K562 (cell line): ENCODE measurements around the gene TMEM11. TPM values are rescaled to one million over a fixed set of nuclear protein-coding genes. Genes with fewer than 3 reads are reported as not detected.

Source experiments
- ATAC-seq: fragments of 200-7000 bp; cut with Tn5 transposase; 3 replicates; pipeline ENCODE4 v1.9.1; 2020; ENCODE audit warnings: moderate library complexity
- BruUV-seq: library from RNA; stranded (reverse); fragments of 400-500 nt; replicated peaks from 2 replicates; lab custom pipeline; 2021; lab: Mats Ljungman, UMichigan
- CTCF ChIA-PET: fragments of 300-600 bp; formaldehyde crosslinking; extraction: SDS; loops from one replicate; lab custom pipeline; 2021; ENCODE audit warnings: low intra/inter-chr PET ratio; lab: Yijun Ruan, JAX
- POLR2A ChIA-PET: fragments of 300-600, 350-650 bp; sonication (Branson Sonifier 250); formaldehyde crosslinking; extraction: SDS; loops from one replicate; lab custom pipeline; 2021; ENCODE audit warnings: antibody characterized with exemption, inconsistent platforms; lab: Yijun Ruan, JAX
- DNase-seq, 4 experiments: peaks; one replicate each; pipeline versions ENCODE4 v3.0.0 to v3.0.0-alpha.2; 2011 to 2018; ENCODE audit warnings: low spot score in 3 of 4, mixed read lengths in 3 of 4; ENCODE audit errors: extremely low read depth in 1 of 4
- FAIRE-seq: peaks from 2 replicates; lab custom pipeline; 2011; peaks lifted over from hg19 to GRCh38; lab: Jason Lieb, UNC
- H2AFZ ChIP-seq: 2 replicates; pipeline ENCODE4 v1.6.0; 2011; ENCODE audit warnings: low read depth, low read length, control low read depth, inconsistent platforms
- H3K27ac ChIP-seq: fragments of 200-600 bp; 3 replicates; pipeline ENCODE4 v1.8.0; 2011; ENCODE audit warnings: low read depth, mild to moderate bottlenecking, control low read depth, inconsistent platforms, low read length, moderate library complexity, mixed read lengths; ENCODE audit errors: extremely low read depth
- H3K27me3 ChIP-seq, 2 experiments: fragments of 300-600 bp in 1 of 2; 2 replicates in 1 of 2; 3 replicates in 1 of 2; pipeline versions ENCODE4 v1.6.0 to v1.8.0; 2011; ENCODE audit warnings: inconsistent platforms in 2 of 2, low read length in 2 of 2, mild to moderate bottlenecking in 1 of 2, mixed read lengths in 1 of 2, moderate library complexity in 1 of 2; ENCODE audit not compliant: control insufficient read depth in 2 of 2, insufficient read depth in 2 of 2
- H3K36me3 ChIP-seq: fragments of 300-600 bp; 3 replicates; pipeline ENCODE4 v1.8.0; 2011; ENCODE audit warnings: mild to moderate bottlenecking, low read length, inconsistent platforms; ENCODE audit not compliant: control insufficient read depth, insufficient read depth
- H3K4me1 ChIP-seq, 2 experiments: fragments of 200-600 bp in 1 of 2; replicated peaks in 1 of 2; 2 replicates in 1 of 2; 3 replicates in 1 of 2; pipeline versions ENCODE4 v1.5.1 to v1.8.0; 2011; ENCODE audit warnings: inconsistent platforms in 2 of 2, low read length in 2 of 2, mild to moderate bottlenecking in 1 of 2, mixed read lengths in 1 of 2, moderate library complexity in 1 of 2; ENCODE audit not compliant: control insufficient read depth in 2 of 2, insufficient read depth in 2 of 2
- H3K4me2 ChIP-seq: 2 replicates; pipeline ENCODE4 v1.6.1; 2011; ENCODE audit warnings: low read length, control low read depth, inconsistent platforms, mixed read lengths; ENCODE audit not compliant: insufficient read depth
- H3K4me3 ChIP-seq: fragments of 200-600 bp; sonication (generic), shearing (Covaris generic); 2 replicates; pipeline ENCODE4 v1.5.1; 2016; ENCODE audit warnings: control low read depth, inconsistent platforms
- H3K79me2 ChIP-seq: fragments of 200-600 bp; 3 replicates; pipeline ENCODE4 v1.8.0; 2011; ENCODE audit warnings: low read length, inconsistent platforms; ENCODE audit not compliant: control insufficient read depth, insufficient read depth
- H3K9ac ChIP-seq, 2 experiments: 2 replicates each; pipeline versions ENCODE4 v1.6.0 to v1.6.1; 2011; ENCODE audit warnings: low read depth in 2 of 2, low read length in 2 of 2, control low read depth in 1 of 2, inconsistent platforms in 1 of 2, mild to moderate bottlenecking in 1 of 2, mixed read lengths in 1 of 2; ENCODE audit not compliant: insufficient read depth in 1 of 2
- H3K9me1 ChIP-seq: one replicate; pipeline ENCODE4 v1.6.0; 2011; ENCODE audit warnings: inconsistent platforms, mild to moderate bottlenecking, low read length, moderate library complexity; ENCODE audit not compliant: control insufficient read depth, insufficient read depth
- H3K9me3 ChIP-seq: replicated peaks from 2 replicates; pipeline ENCODE4 v1.5.1; 2011; ENCODE audit warnings: low read depth, low read length, inconsistent platforms; ENCODE audit not compliant: control insufficient read depth, insufficient read depth
- H4K20me1 ChIP-seq: replicated peaks from 2 replicates; pipeline ENCODE4 v1.6.1; 2011; ENCODE audit warnings: low read length, inconsistent platforms, mixed read lengths; ENCODE audit not compliant: control insufficient read depth, insufficient read depth
- CBX8 ChIP-seq: fragments of 200-600 bp; sonication (generic); IDR thresholded peaks from 2 replicates; pipeline ENCODE4 v1.6.1; 2012; ENCODE audit warnings: borderline replicate concordance, mixed run types, low read depth, mild to moderate bottlenecking, moderate library complexity, mixed read lengths, low read length, control low read depth, inconsistent platforms; ENCODE audit not compliant: poor library complexity, severe bottlenecking; ENCODE audit errors: extremely low read depth
- CEBPG ChIP-seq, 3 experiments: fragments of 200-800 bp in 1 of 3; sonication (Bioruptor generic) in 1 of 3; sonication (generic) in 1 of 3; formaldehyde crosslinking in 1 of 3; IDR thresholded peaks in 2 of 3; conservative IDR thresholded peaks in 1 of 3; 2 replicates each; pipeline versions ENCODE4 v1.6.1 to v1.8.0; 2016 to 2022; ENCODE audit warnings: missing compliant biosample characterization in 2 of 3, missing genetic modification characterization in 2 of 3, mild to moderate bottlenecking in 1 of 3, missing genetic modification reagents in 1 of 3
- FOXM1 ChIP-seq, 2 experiments: fragments of 450-650 bp in 1 of 2; sonication (generic) in 1 of 2; formaldehyde crosslinking in 1 of 2; IDR thresholded peaks; 2 replicates each; pipeline versions ENCODE4 v1.6.1 to v1.9.0; 2017 to 2022; ENCODE audit warnings: low read depth in 2 of 2, mild to moderate bottlenecking in 2 of 2, missing genetic modification reagents in 1 of 2, moderate library complexity in 1 of 2
- HEY1 ChIP-seq: fragments of 250-450 bp; sonication (Bioruptor Pico); IDR thresholded peaks from 2 replicates; pipeline ENCODE4 v1.5.0; 2020; ENCODE audit warnings: mild to moderate bottlenecking, moderate library complexity, borderline replicate concordance
- KLF6 ChIP-seq: fragments of 250-450 bp; sonication (Bioruptor Pico); IDR thresholded peaks from 2 replicates; pipeline ENCODE4 v1.4.0; 2020; ENCODE audit warnings: mild to moderate bottlenecking, moderate library complexity, borderline replicate concordance
- PML ChIP-seq: IDR thresholded peaks from 2 replicates; pipeline ENCODE4 v1.6.1; 2012; ENCODE audit warnings: low read length, inconsistent platforms
- POU5F1 ChIP-seq: fragments of 150-350 bp; IDR thresholded peaks from 2 replicates; pipeline ENCODE4 v1.6.1; 2014; ENCODE audit warnings: borderline replicate concordance, low read length, low read depth, mild to moderate bottlenecking; ENCODE audit not compliant: partially characterized antibody
- RNF2 ChIP-seq: sonication (generic); IDR thresholded peaks from 2 replicates; pipeline ENCODE4 v1.6.1; 2016
- TEAD2 ChIP-seq: fragments of 450-650 bp; IDR thresholded peaks from 2 replicates; pipeline ENCODE4 v1.6.1; 2016; ENCODE audit warnings: missing genetic modification characterization, control low read depth, missing compliant biosample characterization
- TOE1 ChIP-seq, 2 experiments: fragments of 450-650 bp in 1 of 2; sonication (generic) in 1 of 2; formaldehyde crosslinking in 1 of 2; IDR thresholded peaks; 2 replicates each; pipeline versions ENCODE4 v1.7.1 to v1.8.0; 2016 to 2022; ENCODE audit warnings: borderline replicate concordance in 2 of 2, mild to moderate bottlenecking in 2 of 2, antibody characterized with exemption in 1 of 2, inconsistent platforms in 1 of 2, low read depth in 1 of 2, missing genetic modification reagents in 1 of 2, moderate library complexity in 1 of 2
- ZBTB7A ChIP-seq: IDR thresholded peaks from 2 replicates; pipeline ENCODE4 v1.6.1; 2011; ENCODE audit warnings: low read depth, mild to moderate bottlenecking, low read length, moderate library complexity, borderline replicate concordance; ENCODE audit not compliant: control insufficient read depth
- ZFPM2 ChIP-seq: fragments of 250-450 bp; sonication (Bioruptor Pico); IDR thresholded peaks from 2 replicates; pipeline ENCODE4 v1.5.1; 2022; ENCODE audit warnings: mild to moderate bottlenecking
- ZNF717 ChIP-seq: fragments of 250-450 bp; sonication (Bioruptor Pico); IDR thresholded peaks from 2 replicates; pipeline ENCODE4 v1.5.0; 2021
- ZSCAN29 ChIP-seq: fragments of 450-650 bp; IDR thresholded peaks from 2 replicates; pipeline ENCODE4 v1.6.1; 2017
- WGBS: fragments of 100-300 bp; shearing (Covaris generic); methylation state at CpG from one replicate; pipeline ENCODE4 v1.1.6; 2016; ENCODE audit warnings: low coverage, mixed read lengths; ENCODE audit not compliant: insufficient coverage; ENCODE audit errors: missing lambda C conversion rate; 5-methylcytosine and 5-hydroxymethylcytosine counted together
- in situ Hi-C: fragments of 300-500 bp; cut with MboI; formaldehyde crosslinking; loops from 4 replicates; pipeline ENCODE4 v1.15.0; 2018; ENCODE audit warnings: inconsistent platforms, mixed read lengths
- intact Hi-C: fragments of 100-400 bp; cut with micrococcal nuclease; formaldehyde crosslinking; loops from 2 replicates; pipeline ENCODE4 v1.14.2; 2022
- polyA plus RNA-seq, 8 experiments: library from polyadenylated mRNA; depleted of rRNA in 4 of 8; stranded (reverse) in 5 of 8; unstranded in 3 of 8; fragments of >200 nt; fragmentation: Nextera tagmentation in 2 of 8; fragmentation: Illumina TruSeq in 1 of 8; extraction: Ambion mirVana in 2 of 8; extraction: Trizol in 1 of 8; gene quantifications; 2 replicates each; pipeline versions ENCODE4 v1.2.1 to v1.2.3, GENCODE V29; 2011 to 2014; ENCODE audit warnings: inconsistent platforms in 1 of 8, missing spikeins in 1 of 8
- total RNA-seq, 7 experiments: library from RNA; depleted of rRNA in 6 of 7; stranded (reverse); fragments of >200 nt in 6 of 7; fragmentation: Illumina TruSeq in 2 of 7; extraction: Trizol in 2 of 7; gene quantifications; 2 replicates each; pipeline versions ENCODE4 v1.2.1 to v1.2.3, GENCODE V29; 2011 to 2021; ENCODE audit warnings: low replicate concordance in 1 of 7
- TF ChIP-seq, protein P1 (sequence below): sonication (generic); formaldehyde crosslinking; IDR thresholded peaks from 2 replicates; pipeline ENCODE4 v1.8.1; 2022; ENCODE audit warnings: missing genetic modification reagents
- TF ChIP-seq, protein P2 (sequence below): IDR thresholded peaks from 2 replicates; pipeline ENCODE4 v1.6.1; 2011; ENCODE audit warnings: borderline replicate concordance, low read depth, mild to moderate bottlenecking, moderate library complexity, low read length; ENCODE audit not compliant: insufficient read depth, poor library complexity, severe bottlenecking
- TF ChIP-seq, protein P3 (sequence below): fragments of 450-650 bp; IDR thresholded peaks from 2 replicates; pipeline ENCODE4 v1.6.1; 2014; ENCODE audit warnings: low read depth, mild to moderate bottlenecking, moderate library complexity, borderline replicate concordance

The TMEM11 gene
- total and polyA plus RNA-seq, 9 of the 15 experiments (the other 6 are each of a cell fraction or from before 2014, with no cell fraction given) = 12.0 to 40.7 (median 30.0) TPM

DNA sequence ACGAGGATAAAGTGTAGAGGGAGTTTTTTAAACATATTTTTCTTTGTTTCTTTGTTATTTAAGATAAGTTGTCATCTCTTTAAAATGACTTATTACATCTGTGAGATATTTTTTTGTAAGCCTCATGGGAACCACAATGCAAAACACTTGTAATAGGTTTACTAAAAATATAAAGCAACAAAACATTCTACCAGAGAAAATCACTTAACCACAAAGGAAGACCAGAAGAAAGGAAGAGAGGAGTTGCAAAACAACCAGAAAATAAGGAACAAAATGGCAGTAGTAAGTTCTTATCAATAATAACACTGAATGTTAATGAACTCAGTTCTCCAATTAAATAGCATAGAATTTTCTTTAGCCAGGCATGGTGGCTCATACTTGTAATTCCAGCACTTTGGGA lies 64.3 kb downstream of the TMEM11 start:
- DNase-seq (no peak), FAIRE-seq (no peak)
- no peak overlapping the region for H3K9ac ChIP-seq
- ChIA-PET POLR2A (no interaction called here), CTCF (no interaction called here)
- BruUV-seq = no TSS peak
- in situ Hi-C loops = no loop called here
- no peaks in the 10 kb centered on the region for H3K79me2 ChIP-seq
- H3K36me3 ChIP-seq = no peaks in the 10 kb centered on the region
- H3K27ac ChIP-seq = no peak overlapping the region
- WGBS = 88% methylated on average over 1 of the region's 1 CpG
- H3K9me1 ChIP-seq = no peaks in the 10 kb centered on the region
- no peaks in the 10 kb centered on the region for H3K4me1 ChIP-seq
- no peaks in the 10 kb centered on the region for H4K20me1 ChIP-seq
- intact Hi-C loops = no loop called here
- H3K9me3 ChIP-seq = 0 out of 2 replicates have a peak, but pooled peaks cover 2% of the 10 kb centered on the region
- TF ChIP-seq RNF2 (no peak), POU5F1 (no peak), PML (no peak), FOXM1 (IDR thresholded peaks at IDR 0.05; ENCODE audit: low read depth) (no peak), FOXM1 (CRISPR knock-in tag; IDR thresholded peaks at IDR 0.05; ENCODE audit: low read depth) (no peak), ZFPM2 (no peak), TEAD2 (no peak), ZNF717 (CRISPR knock-in tag) (no peak), CEBPG (CRISPR knock-in tag; IDR thresholded peaks at IDR 0.05) (no peak), CEBPG (tag; conservative IDR thresholded peaks at IDR 0.05 in 1 of 2, IDR thresholded peaks at IDR 0.05 in 1 of 2) (no peak), KLF6 (CRISPR knock-in tag) (no peak), CBX8 (no peak), ZSCAN29 (no peak), TOE1 (IDR thresholded peaks at IDR 0.05; ENCODE audit: borderline replicate concordance) (no peak), TOE1 (CRISPR knock-in tag; IDR thresholded peaks at IDR 0.05; ENCODE audit: borderline replicate concordance, low read depth) (no peak), HEY1 (CRISPR knock-in tag) (no peak), ZBTB7A (no peak)
- TF ChIP-seq, protein P1, sequence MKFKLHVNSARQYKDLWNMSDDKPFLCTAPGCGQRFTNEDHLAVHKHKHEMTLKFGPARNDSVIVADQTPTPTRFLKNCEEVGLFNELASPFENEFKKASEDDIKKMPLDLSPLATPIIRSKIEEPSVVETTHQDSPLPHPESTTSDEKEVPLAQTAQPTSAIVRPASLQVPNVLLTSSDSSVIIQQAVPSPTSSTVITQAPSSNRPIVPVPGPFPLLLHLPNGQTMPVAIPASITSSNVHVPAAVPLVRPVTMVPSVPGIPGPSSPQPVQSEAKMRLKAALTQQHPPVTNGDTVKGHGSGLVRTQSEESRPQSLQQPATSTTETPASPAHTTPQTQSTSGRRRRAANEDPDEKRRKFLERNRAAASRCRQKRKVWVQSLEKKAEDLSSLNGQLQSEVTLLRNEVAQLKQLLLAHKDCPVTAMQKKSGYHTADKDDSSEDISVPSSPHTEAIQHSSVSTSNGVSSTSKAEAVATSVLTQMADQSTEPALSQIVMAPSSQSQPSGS (CRISPR knock-in tag) = no peak
- TF ChIP-seq, protein P2, sequence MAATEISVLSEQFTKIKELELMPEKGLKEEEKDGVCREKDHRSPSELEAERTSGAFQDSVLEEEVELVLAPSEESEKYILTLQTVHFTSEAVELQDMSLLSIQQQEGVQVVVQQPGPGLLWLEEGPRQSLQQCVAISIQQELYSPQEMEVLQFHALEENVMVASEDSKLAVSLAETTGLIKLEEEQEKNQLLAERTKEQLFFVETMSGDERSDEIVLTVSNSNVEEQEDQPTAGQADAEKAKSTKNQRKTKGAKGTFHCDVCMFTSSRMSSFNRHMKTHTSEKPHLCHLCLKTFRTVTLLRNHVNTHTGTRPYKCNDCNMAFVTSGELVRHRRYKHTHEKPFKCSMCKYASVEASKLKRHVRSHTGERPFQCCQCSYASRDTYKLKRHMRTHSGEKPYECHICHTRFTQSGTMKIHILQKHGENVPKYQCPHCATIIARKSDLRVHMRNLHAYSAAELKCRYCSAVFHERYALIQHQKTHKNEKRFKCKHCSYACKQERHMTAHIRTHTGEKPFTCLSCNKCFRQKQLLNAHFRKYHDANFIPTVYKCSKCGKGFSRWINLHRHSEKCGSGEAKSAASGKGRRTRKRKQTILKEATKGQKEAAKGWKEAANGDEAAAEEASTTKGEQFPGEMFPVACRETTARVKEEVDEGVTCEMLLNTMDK = no peak
- TF ChIP-seq, protein P3, sequence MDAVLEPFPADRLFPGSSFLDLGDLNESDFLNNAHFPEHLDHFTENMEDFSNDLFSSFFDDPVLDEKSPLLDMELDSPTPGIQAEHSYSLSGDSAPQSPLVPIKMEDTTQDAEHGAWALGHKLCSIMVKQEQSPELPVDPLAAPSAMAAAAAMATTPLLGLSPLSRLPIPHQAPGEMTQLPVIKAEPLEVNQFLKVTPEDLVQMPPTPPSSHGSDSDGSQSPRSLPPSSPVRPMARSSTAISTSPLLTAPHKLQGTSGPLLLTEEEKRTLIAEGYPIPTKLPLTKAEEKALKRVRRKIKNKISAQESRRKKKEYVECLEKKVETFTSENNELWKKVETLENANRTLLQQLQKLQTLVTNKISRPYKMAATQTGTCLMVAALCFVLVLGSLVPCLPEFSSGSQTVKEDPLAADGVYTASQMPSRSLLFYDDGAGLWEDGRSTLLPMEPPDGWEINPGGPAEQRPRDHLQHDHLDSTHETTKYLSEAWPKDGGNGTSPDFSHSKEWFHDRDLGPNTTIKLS = no peak
- TF ChIP-seq, all 486 proteins: peak for 0
- ATAC-seq = no peak
- Histone ChIP-seq H2AFZ (no peak overlapping the region), H3K27me3 (no peaks in the 10 kb centered on the region), H3K4me2 (no peak overlapping the region), H3K4me3 (no peak overlapping the region)
